Measurements from ENCODE around the gene IL4.

DNA sequence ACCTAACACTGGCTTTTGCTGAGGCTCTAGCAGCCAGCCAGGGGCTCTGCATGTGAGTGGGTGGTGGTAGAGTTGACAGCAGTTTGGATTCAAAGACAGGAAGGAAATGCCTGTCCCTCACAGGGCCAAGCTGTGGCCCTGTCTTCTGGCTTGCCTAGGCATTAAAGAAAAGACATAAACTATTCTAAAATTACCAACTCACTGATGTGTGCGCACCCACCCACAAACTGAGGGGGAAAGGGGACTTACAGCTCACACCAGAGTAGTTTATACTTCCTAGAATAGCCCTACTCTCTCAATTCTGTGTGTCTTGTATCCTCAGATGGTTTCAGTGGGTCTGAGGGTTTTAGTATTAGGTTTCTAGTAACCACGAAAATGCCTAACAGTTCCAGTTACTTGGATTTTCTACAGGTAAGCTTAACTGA is 34.1 kb upstream of the IL4 start:
- TF ChIP-seq, protein P1, sequence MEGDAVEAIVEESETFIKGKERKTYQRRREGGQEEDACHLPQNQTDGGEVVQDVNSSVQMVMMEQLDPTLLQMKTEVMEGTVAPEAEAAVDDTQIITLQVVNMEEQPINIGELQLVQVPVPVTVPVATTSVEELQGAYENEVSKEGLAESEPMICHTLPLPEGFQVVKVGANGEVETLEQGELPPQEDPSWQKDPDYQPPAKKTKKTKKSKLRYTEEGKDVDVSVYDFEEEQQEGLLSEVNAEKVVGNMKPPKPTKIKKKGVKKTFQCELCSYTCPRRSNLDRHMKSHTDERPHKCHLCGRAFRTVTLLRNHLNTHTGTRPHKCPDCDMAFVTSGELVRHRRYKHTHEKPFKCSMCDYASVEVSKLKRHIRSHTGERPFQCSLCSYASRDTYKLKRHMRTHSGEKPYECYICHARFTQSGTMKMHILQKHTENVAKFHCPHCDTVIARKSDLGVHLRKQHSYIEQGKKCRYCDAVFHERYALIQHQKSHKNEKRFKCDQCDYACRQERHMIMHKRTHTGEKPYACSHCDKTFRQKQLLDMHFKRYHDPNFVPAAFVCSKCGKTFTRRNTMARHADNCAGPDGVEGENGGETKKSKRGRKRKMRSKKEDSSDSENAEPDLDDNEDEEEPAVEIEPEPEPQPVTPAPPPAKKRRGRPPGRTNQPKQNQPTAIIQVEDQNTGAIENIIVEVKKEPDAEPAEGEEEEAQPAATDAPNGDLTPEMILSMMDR (IDR thresholded peaks at IDR 0.05), result no peak
- TF ChIP-seq POLR2A (IDR thresholded peaks at IDR 0.05), result no peak

All from Peyer's patch (tissue), 4 donors.